Measurements from ENCODE around the gene MYRF.

The MYRF gene

DNA sequence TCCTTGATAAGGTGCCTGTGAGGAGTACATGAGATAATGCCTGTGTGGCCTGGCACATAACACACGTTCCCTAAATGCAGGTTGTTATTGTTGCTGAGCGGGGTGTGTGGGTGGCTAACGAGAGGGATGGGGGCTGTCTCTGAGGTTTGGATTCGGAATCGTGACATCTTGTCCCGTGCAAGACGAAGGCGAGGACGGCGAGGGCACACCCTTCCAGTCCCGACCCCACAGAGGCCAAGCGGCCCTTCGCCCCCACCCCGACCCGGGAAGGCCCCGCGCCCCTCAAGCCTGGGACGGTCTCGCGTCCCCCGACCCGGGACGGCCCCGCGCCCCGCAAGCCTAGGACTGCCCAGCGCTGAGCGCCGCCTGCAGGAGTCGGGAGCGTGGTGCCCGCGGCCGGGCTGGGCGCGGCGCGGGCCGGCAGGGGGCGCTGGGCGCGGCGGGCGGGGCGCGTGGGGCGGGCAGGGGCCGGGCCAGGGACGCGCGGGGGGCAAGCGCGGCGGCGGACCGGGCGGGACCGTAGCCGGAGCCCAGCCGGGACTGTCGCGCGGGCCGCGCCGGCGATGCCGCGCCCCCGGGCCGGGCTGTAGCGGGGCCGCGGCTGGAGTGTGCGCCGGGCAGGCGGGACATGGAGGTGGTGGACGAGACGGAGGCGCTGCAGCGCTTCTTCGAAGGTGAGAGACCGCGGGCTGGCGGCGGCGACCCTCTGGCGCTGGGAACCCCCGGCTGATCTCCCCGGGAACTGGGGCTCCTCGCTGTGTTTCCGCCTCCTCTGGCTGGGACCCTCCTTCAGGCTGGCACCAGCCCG is at the start of gene MYRF:
Gene MYRF (plus strand): TSS at position 520 of the 808 bp plus-strand sequence. CDS start 109 bp downstream, at position 629.
- DNase-seq, result peak; percentile 14

DNA sequence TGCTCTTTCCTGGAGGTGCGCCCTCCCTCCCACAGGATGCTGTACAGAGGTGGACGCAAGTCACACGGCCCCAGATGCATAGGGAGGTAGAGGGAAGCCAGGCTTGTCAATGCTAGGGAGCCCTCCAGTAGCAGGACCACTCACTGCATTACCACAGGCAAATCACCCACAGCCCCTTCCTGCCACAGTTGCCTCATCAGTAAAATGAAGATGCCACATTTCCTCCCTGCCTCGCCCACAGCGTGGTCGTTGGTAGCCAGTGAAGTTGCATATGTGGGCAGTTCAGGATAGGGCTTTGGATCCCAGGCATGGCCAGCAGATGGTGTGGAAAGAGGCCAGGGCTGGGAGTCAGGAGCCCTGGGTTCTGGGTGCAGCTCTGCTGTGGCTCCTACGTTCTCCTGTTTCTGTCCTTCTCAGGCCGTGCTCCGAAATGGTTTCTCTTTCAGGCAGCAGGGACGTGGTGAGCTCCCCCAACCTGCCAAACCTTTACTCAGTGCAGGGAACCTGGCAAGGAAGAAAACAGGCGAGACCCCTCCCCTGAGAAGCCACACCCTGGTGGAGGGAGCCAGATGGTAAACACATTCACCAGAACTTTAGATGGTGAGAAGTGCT is 49.6 kb upstream of the MYRF start:
- no peak for DNase-seq

DNA sequence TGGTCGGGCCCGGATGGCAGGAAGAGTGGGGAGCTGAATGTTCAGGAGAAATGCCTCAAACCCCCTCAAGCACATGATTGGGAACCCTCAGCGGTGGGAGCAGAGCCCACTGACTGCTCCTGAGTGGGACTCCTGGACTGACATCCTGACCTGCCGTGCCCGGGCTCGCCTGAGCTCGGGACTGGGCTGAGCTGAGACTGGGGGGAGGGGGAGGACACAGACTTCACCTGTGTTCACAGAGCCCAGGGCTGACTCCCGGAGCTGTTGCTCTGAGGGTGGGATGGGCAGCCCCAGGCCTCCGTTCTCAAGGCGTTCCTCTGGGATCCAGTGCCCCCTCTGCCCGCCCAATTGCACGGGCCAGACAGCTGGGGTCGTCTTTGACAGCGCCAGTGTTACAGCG is 47.6 kb upstream of the MYRF start:
- DNase-seq, result no peak

DNA sequence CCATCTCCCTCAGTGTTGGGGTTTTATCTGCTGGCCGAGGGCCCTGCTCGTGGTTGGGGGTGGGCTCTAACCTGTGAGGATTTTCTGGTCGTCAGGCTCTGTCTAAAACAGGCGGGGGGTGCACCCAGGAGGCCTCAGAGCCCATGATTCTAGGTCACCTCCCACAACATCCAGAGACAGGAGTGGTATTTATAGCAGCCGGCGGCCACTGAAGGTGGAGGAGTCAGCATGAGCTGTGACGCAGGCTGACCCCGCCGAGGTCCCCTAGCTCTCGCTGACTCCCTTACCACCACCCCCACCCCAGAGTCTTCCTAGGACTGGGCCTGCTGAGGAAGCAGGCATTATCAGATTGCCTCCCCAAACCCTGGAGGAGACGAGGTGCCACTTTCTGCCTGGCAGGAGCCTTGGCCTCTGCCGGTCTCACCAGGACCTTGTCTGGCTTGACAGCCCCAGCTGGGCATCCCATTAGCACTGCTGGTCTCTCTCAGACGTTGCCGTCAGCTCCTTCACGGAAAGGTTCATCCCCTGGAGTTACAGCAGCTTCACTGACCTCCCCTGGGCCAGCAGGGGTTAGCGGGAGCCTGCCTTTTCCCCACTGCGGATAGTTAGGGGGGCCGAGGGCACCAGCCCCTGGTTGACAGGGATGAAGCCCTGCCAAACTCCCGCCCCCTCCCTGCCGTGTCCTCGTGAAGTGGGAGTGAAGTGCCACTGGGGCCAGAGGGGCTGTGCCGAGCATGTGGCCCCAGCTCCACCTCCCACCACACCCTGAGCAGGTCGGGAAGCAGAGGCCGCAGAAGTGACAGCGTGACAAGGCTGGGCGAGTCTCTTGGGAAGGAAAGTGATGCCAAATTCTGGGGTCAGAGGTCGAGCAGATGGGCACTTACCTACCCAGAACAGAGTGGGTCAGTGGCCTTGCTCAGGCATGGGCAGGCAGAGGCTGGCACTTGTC is 45.7 kb upstream of the MYRF start:
- no peak for DNase-seq

DNA sequence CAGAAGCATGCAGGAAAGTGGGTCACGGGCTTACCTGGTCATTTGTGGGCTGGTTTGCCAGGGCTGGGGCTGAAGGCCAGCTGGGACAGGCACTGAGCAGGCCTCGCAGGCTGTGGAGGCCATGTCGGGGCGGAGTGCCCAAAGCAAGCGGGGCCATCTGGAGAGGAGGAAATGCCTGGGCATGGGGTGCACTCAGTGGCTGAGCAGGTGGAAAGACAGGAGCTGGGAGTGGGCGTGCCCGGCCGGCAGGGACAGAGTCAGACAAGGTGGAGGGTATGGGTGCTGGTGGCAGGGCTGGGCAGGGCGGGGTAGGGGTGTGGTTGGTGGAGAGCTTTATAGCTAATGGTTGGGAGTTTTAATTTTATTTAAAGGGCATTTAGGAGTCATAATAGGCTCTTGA is 44.9 kb upstream of the MYRF start:
- DNase-seq, result no peak

DNA sequence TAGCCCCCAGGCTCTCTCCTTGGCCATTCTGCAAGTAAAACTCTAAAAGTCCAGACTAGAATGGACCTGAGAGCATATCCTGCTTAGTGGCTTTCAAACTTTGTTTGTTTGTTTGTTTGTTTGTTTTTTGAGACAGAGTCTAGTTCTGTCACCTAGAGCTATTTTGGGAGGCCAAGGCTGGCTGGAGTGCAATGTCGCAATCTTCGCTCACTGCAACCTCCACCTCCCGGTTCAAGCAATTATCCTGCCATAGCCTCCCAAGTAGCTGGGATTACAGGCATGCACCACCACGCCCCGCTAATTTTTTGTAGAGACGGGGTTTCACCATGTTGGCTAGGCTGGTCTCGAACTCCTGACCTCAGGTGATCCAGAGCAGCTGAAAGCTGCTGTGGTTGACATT is 43.3 kb upstream of the MYRF start:
- DNase-seq, result no peak

DNA sequence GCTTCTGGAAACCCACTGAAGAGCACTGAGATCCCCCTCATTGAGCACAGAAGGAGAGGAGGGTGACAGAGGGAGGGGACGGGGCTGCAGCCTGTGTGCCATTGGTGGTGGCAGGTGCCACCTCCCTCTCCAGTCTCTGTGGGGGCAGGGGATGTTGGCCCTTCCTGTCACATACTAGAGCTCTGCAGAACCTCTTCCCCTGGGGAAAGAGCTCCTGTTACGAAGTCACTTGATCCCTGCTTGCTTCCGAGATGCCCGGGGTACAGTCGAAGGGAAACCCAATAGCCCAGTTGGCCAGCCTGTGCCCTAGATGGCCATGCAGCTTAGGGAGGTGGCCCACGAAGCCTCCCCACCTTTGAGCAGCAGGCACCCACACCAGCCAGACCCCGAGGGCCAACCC is 42.9 kb upstream of the MYRF start:
- DNase-seq, result no peak

DNA sequence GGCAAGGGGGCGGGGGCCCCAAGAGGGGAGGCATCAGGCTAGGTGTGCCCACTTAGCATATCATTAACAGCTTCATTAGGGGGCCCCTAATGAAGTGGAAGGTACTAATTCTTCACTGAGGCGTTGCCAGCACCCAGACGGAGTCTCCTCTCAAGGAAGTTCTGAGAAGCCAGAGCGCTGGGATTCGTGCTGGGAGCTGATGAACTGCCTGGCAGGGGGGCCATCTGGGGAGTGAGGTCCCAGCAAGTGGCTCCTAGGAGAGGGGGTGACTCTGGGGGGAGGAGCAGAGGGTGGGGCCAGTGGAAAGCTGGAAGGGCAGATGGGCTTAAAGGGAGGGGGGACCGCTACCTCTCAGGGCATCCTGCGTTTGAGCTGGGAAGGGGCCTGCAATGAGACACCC is 42.4 kb upstream of the MYRF start:
- no peak for DNase-seq

DNA sequence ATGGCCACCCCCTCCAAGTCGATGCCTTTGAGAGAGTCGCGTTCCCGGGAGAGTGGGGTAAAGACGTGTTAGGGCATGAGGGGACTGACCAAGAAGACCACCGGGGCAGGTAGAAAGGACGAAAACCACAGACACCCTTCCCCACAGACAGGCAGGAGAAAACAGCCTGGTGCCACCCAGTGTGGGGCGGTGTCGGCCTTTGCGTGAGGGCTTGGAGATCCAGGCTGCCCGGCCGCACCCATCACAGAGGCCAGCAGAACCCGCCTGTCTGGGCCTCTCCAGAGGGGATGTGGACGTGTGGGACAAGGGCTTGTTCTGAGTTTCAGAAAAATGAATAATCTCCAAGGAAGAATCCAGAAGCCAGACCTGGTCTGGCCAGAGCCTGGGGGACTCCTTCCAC is 41.4 kb upstream of the MYRF start:
- no peak for DNase-seq

DNA sequence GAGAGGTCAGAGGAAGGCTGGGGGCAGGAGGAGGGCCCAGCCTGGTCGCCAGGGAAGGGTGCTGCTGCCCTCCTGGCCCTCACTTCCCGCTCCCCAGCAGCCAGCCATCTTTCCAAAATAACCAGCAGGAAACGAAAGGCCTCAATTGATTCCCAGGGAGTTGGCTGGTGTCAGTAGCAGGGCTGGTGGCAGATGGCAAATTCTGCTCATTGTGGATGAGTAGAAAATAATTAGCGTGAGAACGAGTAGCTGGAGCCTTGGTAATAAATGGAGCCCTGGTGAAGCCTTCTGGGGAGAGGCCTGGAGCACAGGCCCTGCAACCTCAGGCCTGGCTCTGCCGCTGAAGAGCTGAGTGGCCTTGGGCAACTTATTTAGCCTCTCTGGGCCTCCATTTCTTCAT is 40.9 kb upstream of the MYRF start:
- no peak for DNase-seq

DNA sequence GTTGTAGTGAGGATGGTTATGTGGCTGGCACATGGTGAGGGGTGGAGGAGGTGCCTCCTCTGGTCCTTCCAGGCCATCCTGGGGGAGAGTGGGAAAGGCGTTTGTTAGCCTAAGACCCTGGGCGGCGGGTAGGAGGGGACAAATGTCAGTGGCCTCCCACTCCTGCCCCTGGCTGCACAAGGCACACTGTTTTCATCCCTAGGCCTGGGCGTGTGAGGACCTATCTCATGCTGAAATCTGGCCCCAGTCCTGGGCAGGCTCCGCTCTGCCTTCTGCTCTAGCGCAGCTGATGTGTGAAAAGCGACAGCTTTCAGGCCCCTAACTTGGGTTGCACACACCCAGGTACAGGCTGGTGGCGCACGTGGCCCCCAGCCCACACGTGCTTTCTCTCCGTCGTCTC is 40.1 kb upstream of the MYRF start:
- DNase-seq, result no peak

DNA sequence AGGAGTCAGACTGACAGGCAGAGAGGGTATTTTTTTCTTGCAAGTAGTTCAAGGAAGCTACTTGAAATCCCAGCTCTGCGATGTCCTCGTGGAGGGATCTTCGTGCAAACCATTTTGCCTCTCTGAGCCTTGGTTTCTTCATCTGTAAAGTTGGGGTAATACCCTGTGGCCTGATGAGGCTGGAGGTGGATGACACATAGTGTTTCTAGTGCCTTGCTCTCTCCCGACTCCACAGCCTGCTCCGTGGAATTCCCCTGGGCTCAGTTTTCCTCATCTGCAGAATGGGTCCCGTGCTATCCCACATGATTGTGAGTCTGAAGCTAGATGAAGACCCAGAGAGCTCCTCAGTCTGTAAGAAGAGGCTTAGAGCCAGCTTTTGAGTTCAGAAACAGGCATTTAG is 39.6 kb upstream of the MYRF start:
- DNase-seq, result no peak

DNA sequence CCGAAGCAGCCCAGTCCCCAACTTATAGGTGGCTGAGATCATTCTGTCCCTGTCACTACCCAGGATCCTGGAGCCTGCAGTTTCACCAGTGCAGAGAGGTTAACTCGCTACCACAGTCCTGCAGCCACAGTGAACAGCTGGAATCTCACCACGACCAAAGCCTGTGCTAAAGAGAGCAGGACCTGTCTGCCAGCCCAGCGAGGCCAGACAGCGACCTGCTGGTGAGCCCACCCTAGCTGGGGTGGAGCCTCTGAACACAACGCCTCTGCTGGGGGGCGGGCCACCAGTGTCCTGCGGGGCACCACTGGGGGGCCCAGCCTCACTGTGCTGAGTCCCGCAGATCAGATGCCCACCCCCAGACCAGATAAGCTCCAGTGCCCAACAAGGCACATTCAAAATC is 39.0 kb upstream of the MYRF start:
- DNase-seq, result no peak

DNA sequence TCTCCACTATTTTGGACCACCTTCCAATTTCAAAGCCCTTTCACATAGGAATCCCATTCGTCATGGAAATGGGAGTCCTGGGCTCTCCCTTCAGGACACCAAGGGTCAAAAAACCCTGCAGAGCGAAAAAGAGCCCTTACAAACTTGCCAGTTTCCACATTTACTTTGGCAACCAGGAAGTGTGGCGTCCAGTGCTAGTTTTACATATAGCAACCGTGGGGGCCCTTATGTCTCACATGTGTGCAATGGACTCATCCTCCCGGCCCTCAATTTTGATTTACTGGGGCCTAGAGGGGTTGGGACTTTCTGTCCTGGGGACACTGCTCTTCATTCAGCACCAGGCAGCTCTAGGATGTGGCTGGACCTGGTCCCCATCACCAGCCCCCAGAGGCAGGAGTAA is 38.5 kb upstream of the MYRF start:
- DNase-seq, result no peak

DNA sequence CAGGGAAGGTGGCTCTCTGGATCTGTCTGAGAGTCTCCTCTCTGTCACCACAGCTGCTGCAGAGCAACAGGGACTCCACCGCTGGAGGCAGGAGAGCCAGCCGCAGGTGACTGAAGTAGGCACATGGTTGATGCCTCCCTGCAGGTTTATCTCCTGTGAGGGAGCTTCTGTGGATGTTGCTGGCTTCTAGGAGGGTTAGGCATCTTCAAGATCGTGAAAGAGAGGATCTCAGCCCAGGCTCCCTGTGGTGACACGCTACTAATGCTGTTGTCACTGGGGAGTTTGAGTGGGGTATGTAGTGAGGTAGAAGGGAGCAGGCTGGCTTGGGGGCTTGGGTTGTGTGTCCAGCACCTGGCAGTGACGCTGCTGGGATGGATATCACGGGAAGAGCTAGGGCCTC is 38.1 kb upstream of the MYRF start:
- no peak for DNase-seq

DNA sequence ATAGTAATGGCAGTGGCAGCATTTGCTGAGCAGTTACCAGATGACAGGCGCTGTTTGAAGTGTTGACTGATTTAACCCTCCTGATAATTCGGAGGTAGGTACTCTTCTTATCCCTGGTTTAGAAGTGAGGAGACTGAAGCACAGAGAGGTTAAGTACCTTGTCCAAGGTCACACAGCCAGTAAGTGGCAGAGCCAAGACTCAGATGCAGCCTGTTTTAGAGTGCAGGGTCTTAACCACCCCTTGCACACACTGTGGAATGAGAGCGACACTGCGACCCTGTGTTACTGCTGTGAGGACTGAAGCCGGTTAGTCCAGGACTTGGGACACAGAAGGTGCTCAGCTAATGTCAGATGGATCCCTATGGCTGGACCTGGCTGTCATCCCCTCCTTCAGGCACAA is 37.5 kb upstream of the MYRF start:
- DNase-seq, result no peak

DNA sequence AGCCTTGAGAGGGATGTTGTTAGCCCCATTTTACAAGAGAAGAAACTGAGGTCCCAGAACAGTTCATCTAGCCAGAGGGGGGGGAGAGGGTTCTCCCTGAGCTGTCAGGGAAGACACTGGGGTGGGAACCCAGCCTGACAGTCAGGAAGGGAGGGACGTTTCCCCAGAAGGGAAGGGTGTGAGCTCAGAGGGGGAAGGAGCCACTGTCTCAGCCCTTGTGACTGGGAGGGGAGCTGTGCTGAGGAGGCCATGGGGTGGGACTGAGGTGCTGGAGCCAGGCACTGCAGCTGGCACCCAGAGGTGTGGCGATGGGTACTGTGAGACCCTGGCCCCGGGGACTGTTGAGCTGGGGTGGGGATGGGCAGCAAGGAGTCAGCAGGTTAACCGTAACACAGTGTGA is 36.6 kb upstream of the MYRF start:
- DNase-seq, result no peak

DNA sequence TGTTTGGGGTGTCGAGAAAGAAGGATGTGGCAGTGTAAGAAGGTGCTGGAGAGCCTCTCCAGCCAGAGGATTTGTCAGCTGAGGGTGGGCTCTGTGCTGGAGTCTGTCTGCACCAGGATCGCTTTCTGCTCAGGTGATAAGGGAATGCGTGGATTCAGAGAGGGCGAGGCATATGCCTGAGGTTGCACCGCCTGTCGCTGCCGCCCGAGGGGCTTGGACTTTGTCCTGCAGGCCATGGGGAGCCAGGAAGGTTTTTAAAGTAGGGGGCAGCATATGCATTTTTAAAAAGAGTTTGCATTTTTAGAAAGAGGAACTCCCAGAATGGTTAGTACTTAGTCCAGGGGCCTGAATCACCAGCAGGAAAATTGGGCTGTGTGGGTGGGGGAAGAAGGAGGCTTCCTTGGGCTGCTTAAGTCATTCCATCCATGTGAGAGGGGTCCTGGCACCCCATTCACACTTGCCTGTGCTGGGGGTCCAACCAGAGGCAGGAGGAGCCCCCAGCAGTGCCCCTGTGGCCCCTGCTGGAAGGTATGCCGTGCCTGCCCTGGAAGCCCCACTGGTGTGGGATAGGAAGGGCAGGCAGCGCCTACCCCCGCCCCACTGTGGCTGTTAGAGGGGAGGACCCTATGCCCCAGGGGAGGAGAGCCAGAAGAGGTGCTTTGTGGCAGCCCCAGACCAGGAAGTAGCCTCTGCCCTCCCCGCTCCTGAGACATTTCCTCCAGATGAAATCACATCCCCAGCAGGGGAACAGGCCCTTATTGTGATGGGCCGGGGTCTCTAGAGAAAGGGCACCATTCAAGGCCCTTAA is 35.8 kb upstream of the MYRF start:
- no peak for DNase-seq

DNA sequence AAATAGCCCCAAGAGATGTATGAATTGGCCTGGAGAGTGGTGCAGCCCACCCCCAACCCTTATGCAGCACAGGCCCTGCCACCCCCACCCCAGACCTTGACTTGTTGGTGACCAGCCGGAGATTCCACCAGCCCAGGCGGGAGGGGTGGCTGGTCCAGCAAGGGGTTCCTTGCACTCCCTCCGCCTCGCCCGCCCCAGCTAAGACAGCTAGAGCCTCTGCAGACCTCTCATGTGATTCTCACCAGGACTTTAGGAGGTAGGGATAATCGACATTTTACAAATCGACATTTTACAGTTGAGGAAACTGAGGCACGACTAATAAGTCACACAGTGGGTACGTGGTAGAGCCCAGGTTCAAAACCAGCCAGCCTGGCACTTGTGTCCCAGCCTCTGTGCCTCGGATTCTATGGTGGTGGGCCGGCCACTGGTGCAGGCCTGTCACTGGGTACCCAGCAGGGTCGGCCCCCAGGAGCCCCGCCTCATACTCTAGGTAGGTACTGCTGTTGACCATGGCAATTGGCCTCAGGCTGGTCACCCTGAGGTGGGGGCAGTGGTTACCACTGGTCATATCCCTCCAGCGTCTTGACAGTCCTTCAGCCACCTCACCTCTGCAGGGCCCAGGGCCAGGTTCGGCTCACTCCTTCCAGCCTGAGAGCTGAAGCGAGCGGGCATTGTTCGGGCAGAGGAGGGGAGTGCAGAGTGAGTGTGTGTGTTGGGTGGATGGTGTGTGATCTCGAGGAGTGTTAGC is 35.0 kb upstream of the MYRF start:
- no peak for DNase-seq

DNA sequence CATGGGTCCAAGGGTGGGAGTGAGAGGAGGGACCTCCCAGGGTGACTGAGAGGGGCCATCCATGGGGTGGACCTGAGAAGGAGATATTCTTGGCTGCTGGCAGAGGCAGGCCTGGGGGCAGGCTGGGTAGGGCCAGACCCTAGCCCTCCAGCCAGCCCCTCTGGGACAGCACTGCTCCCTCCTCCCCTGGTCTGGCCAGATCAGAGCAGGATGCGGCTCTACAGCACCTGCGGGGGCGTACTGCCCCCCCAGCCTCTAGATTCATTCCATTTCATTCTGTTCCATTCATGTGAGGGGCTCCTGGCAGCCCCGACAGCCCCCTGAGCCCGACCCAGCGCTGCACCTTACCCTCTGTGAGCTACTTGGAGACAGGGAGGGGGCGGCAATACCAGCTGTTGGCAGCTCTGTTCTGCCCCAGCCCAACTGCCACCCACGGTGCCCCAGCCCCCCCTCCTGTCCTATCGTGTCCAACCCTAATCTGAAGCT is 34.3 kb upstream of the MYRF start:
- no peak for DNase-seq

DNA sequence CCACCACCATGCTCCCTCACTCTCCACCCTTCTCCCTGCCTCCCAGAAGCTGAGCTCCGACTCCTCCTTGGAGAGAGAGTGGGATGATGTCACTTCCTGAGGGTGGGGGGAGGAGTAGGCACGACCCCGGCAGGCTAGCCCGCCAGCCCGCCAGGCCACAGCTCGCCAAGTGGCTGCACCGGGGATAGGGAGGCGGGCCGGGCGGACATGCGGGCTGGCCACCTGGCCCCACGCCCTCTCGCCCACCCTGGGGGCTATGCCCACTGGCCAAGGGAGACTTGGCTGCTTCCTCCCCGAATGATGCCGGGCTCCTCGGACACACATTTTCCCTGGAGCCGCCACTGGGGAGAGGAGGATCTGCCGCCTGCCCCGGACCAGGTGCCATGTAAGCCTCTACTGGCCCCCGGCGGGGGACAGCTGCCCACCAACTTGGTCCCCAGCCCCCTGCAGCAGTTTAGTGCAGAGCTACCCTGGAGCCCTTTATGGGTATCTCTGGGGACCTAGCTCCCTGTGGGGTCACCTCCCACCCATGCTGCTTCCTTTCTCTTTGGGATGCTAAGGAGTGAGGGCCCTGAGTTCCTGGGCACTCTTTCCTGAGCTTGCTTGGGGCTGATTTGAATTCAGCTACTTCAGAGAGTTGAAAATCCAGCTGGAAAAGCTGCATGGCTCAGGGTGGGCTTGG is 33.7 kb upstream of the MYRF start:
- DNase-seq, result no peak
